ENCODE measurements around the gene SLC28A2.
"Not testable (repeated sequence)": the region's sequence is repeated elsewhere in the genome, so short reads cannot be mapped to it uniquely, and the experiment has no call there.

Gene SLC28A2

GRCh38 chr15:45251888-45252287, at the start of gene SLC28A2:
Gene SLC28A2, plus strand, starts transcription at chr15:45252234. Its CDS starts 982 bp downstream, at chr15:45253216.
- no peak for DNase-seq (ENCODE audit: low read depth in 2 of 2)

- no peak for DNase-seq (ENCODE audit: low read depth in 2 of 2)
Measured at GRCh38 chr15:45203182-45203581, 48.9 kb upstream of the SLC28A2 start.

- peak; percentile 48 to 66 for DNase-seq (ENCODE audit: low read depth in 2 of 2)
Measured at GRCh38 chr15:45205192-45205591, 46.8 kb upstream of the SLC28A2 start.

GRCh38 chr15:45212493-45212892, 39.5 kb upstream of the SLC28A2 start:
- DNase-seq (ENCODE audit: low read depth in 2 of 2) = no peak

- DNase-seq (ENCODE audit: low read depth in 2 of 2) = no peak
Measured at GRCh38 chr15:45221053-45221599, 30.9 kb upstream of the SLC28A2 start.

- no peak for DNase-seq (ENCODE audit: low read depth in 2 of 2)
Measured at GRCh38 chr15:45221967-45222366, 30.1 kb upstream of the SLC28A2 start.

GRCh38 chr15:45224621-45225217, 27.3 kb upstream of the SLC28A2 start:
- no peak for DNase-seq (ENCODE audit: low read depth in 2 of 2)

- DNase-seq (ENCODE audit: low read depth in 2 of 2) = no peak
Measured at GRCh38 chr15:45225506-45226273, 26.3 kb upstream of the SLC28A2 start.

GRCh38 chr15:45228931-45229330, 23.1 kb upstream of the SLC28A2 start:
- no peak for DNase-seq (ENCODE audit: low read depth in 2 of 2)

- no peak for DNase-seq (ENCODE audit: low read depth in 2 of 2)
Measured at GRCh38 chr15:45230245-45230965, 21.6 kb upstream of the SLC28A2 start.

GRCh38 chr15:45231132-45231531, 20.9 kb upstream of the SLC28A2 start:
- no peak for DNase-seq (ENCODE audit: low read depth in 2 of 2)

GRCh38 chr15:45231864-45232562, 20.0 kb upstream of the SLC28A2 start:
- DNase-seq (ENCODE audit: low read depth in 2 of 2) = no peak

GRCh38 chr15:45234562-45235235, 17.3 kb upstream of the SLC28A2 start:
- no peak for DNase-seq (ENCODE audit: low read depth in 2 of 2)

- not testable (repeated sequence) for DNase-seq (ENCODE audit: low read depth in 2 of 2)
Measured at GRCh38 chr15:45236806-45237205, 15.2 kb upstream of the SLC28A2 start.

GRCh38 chr15:45242289-45242688, 9.7 kb upstream of the SLC28A2 start:
- DNase-seq (ENCODE audit: low read depth in 2 of 2) = no peak

- no peak for DNase-seq (ENCODE audit: low read depth in 2 of 2)
Measured at GRCh38 chr15:45249125-45249780, 2.8 kb upstream of the SLC28A2 start.

- DNase-seq (ENCODE audit: low read depth in 2 of 2) = no peak
Measured at GRCh38 chr15:45253330-45253729, 1.3 kb downstream of the SLC28A2 start.

- no peak for DNase-seq (ENCODE audit: low read depth in 2 of 2)
Measured at GRCh38 chr15:45254405-45254804, 2.4 kb downstream of the SLC28A2 start.

GRCh38 chr15:45254824-45255223, 2.8 kb downstream of the SLC28A2 start:
- DNase-seq (ENCODE audit: low read depth in 2 of 2) = not testable (repeated sequence)

- DNase-seq (ENCODE audit: low read depth in 2 of 2) = no peak
Measured at GRCh38 chr15:45259796-45260195, 7.8 kb downstream of the SLC28A2 start.

Measured in stimulated activated CD4-positive, alpha-beta T cell treated with anti-CD3 and anti-CD28 coated beads, Interleukin-15, amount 100 ng/mL, for 48 hours (primary cell).